ENCODE results near the gene MTA3. TPM values are rescaled to one million over a fixed set of nuclear protein-coding genes. Genes with fewer than 3 reads are reported as not detected.

The MTA3 gene
- total and polyA plus RNA-seq, 2 of the 8 experiments (the other 6 are each of a cell fraction or from before 2014, with no cell fraction given), result 125 to 184 TPM

GRCh38 chr2:42797281-42797680 lies 228.8 kb downstream of the MTA3 start (continued):
- TF ChIP-seq SRF (IDR thresholded peaks at IDR 0.05; ENCODE audit: low read depth, low read length) (no peak), BACH1 (IDR thresholded peaks at IDR 0.05; ENCODE audit: low read length) (no peak), SAP30 (IDR thresholded peaks at IDR 0.05; ENCODE audit: insufficient read depth, insufficient replicate concordance, low read length) (no peak), CBX8 (IDR thresholded peaks at IDR 0.05; ENCODE audit: borderline replicate concordance, low read depth, low read length) (no peak), POLR2A (IDR thresholded peaks at IDR 0.05; ENCODE audit: control extremely low read depth in 1 of 2, low read depth in 2 of 2, low read length in 2 of 2) (no peak), ZNF274 (IDR thresholded peaks at IDR 0.05; ENCODE audit: borderline replicate concordance, extremely low read depth, low read length) (no peak), RXRA (IDR thresholded peaks at IDR 0.05; ENCODE audit: insufficient read depth, low read depth, low read length) (no peak)

Data from H1 (cell line).